ENCODE data around the gene TRIM69.
"Not testable (repeated sequence)": the region's sequence is repeated elsewhere in the genome, so short reads cannot be mapped to it uniquely, and the experiment has no call there.

TRIM69 gene

GRCh38 chr15:44753345-44753744 is 17.0 kb downstream of the TRIM69 start:
- no peak for DNase-seq

DNA sequence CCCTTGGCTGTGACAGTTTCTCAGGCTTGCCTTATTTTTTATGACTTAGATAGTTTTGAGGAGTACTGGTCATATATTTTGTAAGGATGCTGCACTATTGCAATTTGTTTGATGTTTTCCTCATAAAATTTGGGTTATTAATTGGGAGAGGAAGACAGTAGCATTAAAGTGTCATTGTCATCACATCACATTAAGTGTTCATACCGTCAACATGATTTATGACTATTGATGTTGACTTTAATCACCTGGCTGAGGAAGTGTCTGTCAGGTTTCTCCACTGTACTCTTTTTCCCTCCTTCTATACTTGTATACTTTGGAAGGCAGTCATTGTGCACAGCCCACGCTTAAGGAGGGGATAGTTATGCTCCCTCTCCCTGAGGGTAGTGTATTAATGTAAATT is 26.9 kb downstream of the TRIM69 start:
- DNase-seq = no peak

GRCh38 chr15:44763848-44764247 is 27.5 kb downstream of the TRIM69 start:
- DNase-seq = no peak

GRCh38 chr15:44765036-44765435 is 28.7 kb downstream of the TRIM69 start:
- DNase-seq = no peak

- no peak for DNase-seq
Measured at GRCh38 chr15:44769521-44769920, 33.2 kb downstream of the TRIM69 start.

- DNase-seq = not testable (repeated sequence)
Measured at GRCh38 chr15:44770715-44771114, 34.4 kb downstream of the TRIM69 start.

DNA sequence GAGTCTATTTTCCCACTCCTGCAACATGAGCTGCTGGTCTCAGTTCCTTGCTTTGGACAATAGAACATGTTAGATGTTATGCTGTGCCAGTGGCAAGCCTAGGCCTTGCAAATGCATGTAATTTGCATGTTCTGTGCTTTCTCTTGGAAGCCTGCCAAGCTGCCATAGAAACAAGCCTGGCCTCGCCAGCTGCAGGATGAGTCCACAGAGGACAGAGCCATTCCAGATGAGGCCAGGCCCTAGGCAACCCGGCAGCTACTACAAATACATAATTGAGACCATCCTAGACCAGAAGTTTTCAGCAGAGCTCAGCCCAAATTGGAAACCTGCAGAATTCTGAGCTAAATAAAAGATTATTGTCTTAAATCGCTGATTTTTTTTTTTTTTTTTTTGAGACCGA is 39.6 kb downstream of the TRIM69 start:
- no peak for DNase-seq

DNA sequence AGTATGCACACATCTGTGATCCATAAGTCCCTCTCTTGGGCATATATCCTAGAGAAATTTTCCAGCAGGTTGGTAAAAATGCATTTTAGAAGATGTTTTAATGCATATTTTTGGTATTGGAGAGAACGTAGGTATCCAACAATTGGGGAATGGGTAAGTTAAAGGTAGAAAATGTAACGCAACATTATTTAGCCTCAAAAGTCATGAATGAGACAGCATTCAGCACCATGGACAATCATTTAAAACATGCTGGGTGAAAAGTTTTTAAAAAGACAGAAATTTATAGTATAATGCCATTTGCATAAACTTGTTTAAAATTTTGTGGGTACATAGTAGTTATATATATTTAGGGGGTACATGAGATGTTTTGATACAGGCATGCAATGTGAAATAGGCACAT is 43.4 kb downstream of the TRIM69 start:
- no peak for DNase-seq

GRCh38 chr15:44780608-44781007 is 44.3 kb downstream of the TRIM69 start:
- DNase-seq = no peak

DNA sequence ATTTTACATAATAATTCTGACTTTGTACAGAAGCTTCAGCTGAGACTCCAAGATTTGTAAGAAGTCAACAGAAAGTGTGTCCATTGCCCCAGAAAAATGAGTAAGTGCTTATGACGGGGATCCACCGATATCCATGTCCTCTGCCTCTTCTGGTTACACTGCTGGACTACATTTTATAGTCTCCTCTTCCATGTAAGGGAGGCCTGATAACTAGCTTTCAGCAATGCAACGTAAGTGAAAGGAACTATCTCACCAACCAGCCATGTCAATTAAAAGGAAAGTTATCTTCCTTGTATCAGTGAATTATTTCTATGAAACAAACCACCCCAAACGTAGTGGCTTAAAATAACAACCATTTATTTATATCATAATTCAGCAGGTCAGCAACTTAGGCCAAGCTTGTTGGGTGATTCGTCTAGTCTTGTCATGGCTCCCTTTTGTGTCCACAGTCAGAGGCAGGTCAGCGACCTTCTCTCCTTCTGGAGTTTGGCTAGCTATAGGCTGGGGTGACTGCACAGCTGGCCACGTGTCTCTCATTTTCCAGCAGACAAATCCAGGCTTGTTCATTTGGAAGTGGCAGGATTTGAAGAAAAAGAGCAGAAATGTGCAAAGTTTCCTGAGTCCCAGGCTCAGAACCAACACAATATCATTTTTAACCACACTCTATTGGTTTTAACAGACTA is 44.9 kb downstream of the TRIM69 start:
- DNase-seq = no peak

DNA sequence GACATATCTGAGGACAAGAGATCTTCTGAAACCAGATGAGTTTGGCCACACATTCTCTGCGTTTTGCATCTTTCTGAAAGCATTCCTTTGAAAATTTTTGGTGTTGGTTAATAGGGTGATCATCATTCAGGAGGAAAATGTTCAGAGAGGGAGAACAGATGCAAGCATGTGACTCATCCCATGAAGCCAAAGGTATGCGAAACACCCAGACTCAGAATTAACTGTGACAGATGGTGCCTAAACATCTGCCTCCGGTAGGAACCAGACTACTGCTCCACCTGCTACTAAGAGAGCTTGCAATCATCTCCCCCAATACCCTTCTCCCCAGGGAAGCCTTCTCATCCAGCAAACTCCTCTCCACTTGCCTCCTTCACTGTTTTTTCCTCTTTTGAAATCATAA is 46.2 kb downstream of the TRIM69 start:
- no peak for DNase-seq

GRCh38 chr15:44784918-44785274 is 48.6 kb downstream of the TRIM69 start:
- not testable (repeated sequence) for DNase-seq

GRCh38 chr15:44788748-44789147 is 52.4 kb downstream of the TRIM69 start:
- DNase-seq = no peak

DNA sequence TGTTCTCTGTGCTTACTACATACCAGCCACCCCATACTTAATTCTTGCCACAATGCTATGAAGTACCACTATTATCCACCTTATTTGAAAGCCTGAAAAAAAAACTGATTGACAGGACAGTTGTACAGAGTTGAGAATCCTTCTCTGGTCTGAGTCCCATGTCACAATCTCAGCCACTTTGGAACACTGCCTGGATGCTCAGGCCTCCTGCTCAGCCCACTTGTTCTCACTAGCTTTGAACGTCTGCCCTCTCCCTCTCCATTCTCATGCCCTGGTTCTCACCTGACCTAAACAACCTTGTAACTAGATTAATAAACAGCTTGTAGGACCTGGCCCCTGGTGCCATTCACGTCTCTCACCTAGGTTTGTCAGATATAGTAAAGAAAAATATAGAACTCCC is 53.9 kb downstream of the TRIM69 start:
- DNase-seq = no peak

GRCh38 chr15:44790656-44791055 is 54.3 kb downstream of the TRIM69 start:
- DNase-seq = no peak

GRCh38 chr15:44792715-44793114 is 56.4 kb downstream of the TRIM69 start:
- DNase-seq = no peak

DNA sequence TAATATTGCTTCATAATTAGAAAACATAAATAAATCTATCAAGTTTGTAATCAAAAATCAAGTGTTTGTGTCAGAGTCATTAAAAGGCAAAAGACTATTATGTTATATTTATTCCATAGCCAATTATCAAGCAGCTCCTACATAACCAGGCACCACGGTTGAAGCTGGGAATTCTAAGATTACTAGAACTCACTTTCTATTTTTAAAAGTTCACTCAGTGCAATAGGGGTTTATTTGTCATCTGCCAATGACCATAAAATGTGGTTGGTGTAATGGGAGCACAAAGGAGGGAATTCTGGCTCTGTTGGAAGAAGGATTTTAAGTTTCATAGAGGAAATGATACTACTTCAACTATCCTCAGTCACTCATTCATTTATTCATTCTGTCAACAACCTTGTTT is 57.7 kb downstream of the TRIM69 start:
- DNase-seq = no peak

DNA sequence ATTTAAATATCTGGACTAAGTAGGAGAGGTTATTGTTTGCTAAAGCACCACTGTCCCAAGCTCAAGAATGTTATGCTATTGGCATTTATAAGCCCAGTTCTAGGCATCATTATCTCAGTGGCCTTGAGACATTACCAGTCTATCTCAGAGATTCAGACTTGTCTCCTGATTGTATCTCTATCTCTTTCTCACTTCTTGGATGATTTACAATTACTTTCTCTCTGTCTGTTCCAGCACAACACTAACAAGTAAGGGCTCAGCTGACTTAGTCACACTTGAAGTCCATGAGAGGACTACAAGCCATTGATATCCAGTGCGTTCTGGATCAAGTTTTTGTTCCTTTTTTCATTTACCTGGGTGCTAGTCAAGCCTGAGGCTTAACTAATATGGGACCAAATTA is 60.2 kb downstream of the TRIM69 start:
- DNase-seq = no peak

GRCh38 chr15:44798826-44799225 is 62.5 kb downstream of the TRIM69 start:
- no peak for DNase-seq

DNA sequence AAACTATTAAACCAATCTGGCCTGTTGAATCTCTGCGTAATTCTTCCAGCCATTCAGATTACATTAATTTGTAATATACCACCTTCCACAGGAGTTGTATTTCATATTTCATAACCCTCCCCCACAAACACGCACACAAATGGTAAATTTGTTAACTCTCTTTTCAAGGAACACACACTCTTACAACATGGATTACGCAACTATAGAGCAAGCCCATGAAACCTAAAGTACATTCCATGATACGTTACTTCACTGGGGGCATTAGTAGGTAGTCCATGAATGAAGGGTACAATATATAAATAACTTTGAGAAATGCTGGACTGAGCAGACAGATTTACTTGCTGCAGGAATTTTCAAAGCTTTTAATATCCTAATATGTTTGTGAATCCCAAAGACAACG is 65.0 kb downstream of the TRIM69 start:
- DNase-seq = no peak

- DNase-seq = no peak
Measured at GRCh38 chr15:44801797-44802196, 65.5 kb downstream of the TRIM69 start.

DNA sequence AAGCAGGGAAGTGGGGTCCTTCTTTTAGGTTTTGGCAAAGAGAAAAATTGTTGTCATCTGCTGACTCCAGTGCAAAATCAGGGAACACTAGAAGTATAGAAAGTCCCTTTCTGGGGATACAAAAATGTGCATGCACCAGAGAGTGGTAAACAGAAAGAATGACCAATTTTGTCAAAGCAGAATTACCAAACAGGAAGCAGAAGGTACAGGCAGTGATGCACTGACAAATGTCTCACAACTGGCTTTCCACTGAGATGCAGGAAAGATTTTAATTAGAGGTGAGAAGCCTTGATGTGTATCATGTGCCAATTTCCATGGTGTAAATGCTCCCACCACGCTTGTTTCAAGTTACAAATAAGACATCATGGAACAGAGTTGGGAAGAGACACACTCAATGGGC is 66.0 kb downstream of the TRIM69 start:
- no peak for DNase-seq

DNA sequence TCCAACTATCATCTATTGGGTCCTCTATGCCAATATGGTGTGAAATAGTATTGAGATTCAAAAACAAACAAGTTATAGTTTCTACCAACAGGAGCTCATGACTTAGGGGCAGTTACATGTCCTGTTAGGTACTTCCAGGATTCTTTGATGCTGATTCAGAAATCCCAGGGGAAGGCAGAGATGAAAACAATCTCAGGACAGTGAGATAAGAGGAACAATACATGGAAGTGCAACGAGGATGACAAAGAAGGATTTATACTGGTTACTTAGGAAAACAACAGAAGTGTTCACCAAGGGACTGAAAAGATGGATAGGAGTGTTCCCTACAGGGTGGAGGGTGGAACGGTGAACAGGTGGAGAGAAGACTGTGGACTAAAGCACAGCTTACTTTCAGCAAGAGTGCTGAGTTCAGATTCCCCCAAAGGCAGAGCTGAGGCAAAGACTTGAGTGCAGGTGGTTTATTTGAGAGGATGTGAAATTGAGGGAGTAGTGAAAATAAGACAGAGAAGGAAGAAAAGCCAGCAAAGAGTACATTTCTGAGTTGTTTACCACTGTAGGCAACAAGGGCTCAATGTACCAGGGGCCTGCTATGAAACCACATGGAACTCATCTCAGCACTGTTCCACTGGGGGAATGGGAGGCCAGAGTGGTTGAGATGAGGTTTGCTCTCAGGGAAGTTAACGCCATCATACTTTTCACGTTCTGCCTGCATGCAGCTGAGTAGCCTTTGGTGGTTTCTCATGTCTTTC is 68.1 kb downstream of the TRIM69 start:
- DNase-seq = no peak

- no peak for DNase-seq
Measured at GRCh38 chr15:44808557-44808956, 72.2 kb downstream of the TRIM69 start.

GRCh38 chr15:44810237-44810636 is 73.9 kb downstream of the TRIM69 start:
- no peak for DNase-seq

All from GOT3 (cell line).